Measurements from ENCODE around the gene CAMTA1.

The CAMTA1 gene

DNA sequence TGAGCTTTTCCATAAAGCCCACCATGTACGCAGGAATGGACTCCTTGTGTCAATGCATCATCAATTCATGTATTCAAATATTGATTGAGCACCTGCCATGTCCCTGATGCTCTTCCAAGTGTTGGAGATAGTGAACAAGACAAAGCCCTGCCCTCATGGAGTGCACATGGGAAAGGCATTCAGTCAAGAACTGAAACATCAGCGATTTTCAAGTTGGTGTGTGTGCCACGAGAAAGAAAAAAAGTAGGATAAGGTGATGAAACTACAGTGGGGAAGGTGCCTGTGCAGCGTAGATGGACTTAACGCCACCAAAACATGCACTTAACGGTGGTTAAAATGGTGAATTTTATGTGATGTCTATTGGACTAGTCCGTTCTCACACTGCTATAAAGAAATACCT, 553.2 kb downstream of the CAMTA1 start:
- DNase-seq (ENCODE audit: low read depth, low spot score), result no peak
- no peak overlapping the region for H3K27ac ChIP-seq

DNA sequence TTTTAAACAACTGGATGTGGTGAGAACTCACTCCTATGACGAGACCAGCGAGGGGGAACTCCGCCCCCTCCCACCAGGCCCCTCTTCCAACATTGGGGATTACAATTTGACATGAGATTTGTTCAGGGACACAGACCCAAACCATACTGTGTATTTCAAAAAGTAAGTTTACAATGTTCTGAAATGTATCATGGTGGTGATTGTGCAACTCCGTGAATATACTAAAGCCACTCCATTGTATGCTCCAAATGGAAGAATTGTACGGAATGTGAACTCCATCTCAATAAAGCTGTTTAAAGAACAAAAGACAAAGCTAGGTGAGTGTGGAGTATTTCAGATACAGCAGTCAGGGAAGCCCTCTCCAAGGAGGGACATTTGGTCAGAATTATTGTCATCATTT, 553.8 kb downstream of the CAMTA1 start:
- DNase-seq (ENCODE audit: low read depth, low spot score), result no peak
- H3K27ac ChIP-seq, result no peak overlapping the region

DNA sequence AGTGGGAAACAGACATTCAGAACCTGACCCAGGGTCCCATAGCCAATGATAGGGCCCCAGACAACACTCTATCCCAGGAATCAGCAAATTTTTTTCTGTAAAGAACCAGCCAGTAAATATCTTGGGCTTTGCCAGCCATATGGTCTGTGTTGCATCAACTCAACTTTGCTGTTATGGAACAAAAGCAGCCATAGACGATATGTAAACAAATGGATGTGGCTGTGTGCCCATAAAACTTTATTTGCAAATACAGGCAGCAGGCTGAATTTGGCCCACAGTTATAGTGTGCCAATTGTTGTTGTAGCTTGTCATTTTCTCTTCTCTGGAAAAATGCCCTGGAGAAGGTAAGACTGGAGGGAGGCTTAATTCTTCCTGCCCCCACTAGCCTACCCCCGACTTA, 554.7 kb downstream of the CAMTA1 start:
- DNase-seq (ENCODE audit: low read depth, low spot score), result no peak
- H3K27ac ChIP-seq, result no peak overlapping the region

DNA sequence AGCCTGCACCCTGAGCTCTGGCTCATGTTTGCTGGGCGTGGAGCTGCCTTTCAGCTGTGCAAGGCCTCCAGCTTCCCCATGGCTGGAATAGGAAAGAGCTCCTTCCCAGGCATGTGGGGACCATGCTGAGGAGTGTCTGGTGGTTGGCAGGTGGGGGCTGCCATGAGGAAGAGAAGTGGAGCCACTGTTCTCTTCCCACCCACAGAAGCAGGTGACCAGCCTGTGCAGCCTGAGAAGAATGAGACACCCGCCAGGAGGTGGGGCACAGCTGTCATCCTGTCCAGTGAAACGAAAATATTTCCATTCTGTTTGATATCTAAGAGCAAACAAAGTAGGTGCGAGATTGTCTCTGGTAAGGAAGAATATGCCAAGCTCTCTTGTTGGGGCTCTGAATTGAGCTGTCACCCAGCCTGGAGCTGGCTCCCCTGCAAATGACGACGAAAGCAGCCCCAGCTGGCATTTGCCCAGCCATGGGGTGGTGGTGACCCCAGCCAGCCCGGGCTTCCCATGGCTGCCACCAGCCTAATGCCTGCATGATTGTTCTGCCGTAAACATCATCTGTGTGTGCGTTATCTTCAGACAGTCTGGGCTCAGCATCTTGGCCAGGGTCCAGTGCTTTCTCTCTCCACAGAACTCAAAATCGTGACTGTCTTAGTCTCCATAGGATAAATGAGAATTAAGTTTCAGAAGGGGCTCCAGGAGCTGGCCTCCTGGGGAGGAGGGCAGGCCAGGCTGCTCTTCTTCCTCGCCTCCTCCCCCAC, 556.1 kb downstream of the CAMTA1 start:
- DNase-seq (ENCODE audit: low read depth, low spot score), result no peak
- no peak overlapping the region for H3K27ac ChIP-seq

DNA sequence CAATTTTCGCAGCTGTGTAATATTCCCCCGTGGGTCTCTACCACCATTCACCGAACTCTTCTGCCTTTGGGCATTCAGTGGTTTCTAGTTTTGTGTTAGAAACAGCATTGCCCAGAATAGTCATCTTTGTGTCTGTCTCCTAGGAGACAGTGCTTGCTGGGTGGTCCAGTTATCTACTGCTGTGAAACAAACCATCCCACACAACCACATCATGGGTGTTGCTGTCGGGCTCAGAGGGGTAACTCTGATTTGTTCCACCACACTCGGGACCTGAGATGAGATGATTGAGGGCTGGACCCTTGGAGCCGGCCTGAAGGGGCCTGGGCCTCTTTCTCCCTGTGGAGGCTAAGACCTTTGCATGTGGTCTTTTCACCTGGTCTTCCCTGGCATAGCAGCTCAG, 558.6 kb downstream of the CAMTA1 start:
- H3K27ac ChIP-seq, result no peak overlapping the region
- DNase-seq (ENCODE audit: low read depth, low spot score), result no peak

DNA sequence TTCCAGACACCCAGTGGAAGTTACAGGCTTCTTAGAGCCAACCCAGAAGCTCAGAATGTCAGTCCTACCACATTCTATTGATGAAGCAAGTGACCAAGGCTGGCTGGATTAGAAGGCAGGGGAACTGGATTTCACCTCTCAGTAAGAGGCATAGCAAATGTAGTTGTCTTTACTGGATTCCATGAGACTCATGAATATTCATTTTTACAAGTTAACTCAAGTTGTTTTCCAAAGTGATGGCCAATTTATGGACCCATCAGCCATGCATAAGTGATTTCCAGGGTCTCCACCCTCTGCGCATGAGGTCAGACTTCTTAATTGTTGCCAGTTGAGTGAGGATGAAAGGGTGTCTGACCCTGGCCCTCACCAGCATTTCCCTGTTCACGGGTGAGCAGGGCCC, 559.0 kb downstream of the CAMTA1 start:
- DNase-seq (ENCODE audit: low read depth, low spot score), result no peak
- H3K27ac ChIP-seq, result no peak overlapping the region

DNA sequence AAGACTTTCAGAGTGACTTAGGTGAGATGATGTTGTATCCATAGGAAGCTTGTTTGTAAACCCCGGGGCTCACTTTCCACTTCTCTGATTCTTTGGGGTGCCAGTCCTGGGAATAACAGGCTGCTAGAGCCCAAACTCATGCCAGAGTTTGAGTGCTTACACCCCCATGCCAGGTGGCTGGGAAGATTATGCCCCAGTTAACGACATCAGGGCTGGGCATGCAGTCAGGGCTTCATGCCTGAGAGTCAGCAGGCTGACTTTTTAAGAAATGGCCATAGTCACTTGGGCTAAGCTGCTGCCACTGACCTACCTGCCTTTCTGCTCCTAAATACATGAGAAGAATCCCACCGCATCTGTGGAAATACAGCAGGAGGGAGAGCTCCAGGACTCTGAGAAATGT, 560.3 kb downstream of the CAMTA1 start:
- DNase-seq (ENCODE audit: low read depth, low spot score), result no peak
- H3K27ac ChIP-seq, result no peak overlapping the region

DNA sequence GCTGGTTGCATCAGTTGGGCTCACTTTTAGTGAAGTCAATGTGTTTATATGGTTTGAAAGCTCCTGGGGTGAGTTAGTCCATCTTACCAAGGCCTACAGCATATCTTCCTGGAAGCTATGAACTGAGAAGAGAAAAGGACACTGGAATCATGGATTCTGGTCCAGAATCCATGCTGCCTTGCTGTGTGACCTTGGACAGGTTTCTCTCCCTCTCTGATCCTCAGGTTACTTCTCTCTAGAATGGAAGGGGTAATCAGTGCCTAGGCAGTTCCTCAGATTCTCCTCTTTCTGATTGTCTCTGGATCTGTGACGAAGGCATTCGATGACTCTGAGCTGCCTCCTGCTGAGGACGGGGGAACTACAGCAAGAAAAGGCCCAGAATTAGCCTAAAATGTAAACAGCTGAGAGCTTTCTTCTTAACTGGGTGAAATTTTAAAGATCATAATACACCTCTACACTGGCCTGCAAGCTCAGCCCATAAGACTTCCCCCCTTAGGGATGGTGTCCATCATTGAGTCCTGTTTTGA, 560.9 kb downstream of the CAMTA1 start:
- DNase-seq (ENCODE audit: low read depth, low spot score), result no peak

DNA sequence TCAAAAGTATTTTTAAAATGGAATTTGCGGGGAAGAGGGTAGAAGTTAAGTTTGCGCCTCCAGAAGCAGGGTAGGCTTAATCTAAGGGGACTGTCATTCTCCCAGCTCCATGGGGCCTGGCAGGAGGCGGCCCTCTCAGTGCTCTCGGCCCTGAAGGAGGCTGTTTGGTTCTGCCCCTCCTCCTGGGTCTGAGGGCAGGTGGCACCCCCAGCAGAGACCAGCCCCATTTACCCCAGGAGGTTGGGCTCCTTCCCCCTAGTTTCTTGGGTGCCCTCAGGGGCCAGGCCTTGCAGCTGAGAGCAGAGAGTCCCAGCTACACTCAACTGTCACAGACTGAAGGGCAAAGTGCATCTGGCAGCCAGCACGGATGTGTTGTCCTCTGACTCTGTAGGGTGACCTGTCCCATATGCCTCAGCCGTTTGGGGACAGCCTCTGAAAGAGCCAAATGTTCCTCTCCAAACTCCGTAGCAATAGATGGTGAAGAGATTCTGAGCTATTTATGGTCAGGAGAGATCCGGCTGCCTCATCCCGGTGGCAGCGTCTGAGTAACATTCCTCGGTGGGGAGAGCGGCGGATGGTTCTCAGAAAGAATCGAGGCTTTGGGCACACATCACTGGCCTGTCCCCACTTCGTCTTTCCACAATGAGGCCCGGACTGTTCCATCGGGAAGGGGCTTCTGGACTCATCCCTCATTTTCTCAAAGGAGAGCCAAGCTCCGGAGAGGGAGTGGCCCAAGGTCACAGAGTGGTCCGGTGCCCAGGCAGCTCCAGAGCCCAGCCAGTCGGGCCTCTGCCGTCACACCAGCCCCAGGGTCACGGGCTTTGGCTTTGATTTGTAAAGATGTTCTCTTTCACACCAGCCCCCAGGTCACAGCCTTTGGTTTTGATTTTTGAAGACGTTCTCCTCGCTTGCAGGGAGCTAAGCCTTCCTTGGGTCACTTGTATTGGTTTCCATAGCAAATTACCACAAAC, 561.6 kb downstream of the CAMTA1 start:
- no peak overlapping the region for H3K27ac ChIP-seq
- DNase-seq (ENCODE audit: low read depth, low spot score), result no peak

More for the DNA sequence above, 560.9 kb downstream of the CAMTA1 start:
- H3K27ac ChIP-seq, result no peak overlapping the region

DNA sequence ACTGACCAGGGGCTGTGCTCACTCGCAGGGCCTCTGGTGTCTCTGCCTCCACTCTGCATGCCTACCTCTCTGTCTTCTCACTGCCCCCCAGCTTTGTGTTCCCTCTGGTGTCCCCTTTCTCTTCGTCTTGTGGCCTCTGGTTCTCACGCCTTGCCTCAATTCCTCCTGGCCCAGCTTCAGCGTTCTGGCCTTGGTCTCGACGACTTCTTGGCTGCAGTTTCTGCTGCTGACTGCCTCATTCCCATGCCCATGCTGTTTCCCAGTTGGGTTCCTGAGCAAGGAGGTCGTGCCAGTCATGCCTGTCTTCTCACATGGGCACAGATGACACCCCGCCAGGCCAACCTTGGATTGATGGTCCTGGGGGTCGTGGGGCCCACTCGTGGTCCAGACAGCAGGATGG, 562.8 kb downstream of the CAMTA1 start:
- H3K27ac ChIP-seq, result no peak overlapping the region

DNA sequence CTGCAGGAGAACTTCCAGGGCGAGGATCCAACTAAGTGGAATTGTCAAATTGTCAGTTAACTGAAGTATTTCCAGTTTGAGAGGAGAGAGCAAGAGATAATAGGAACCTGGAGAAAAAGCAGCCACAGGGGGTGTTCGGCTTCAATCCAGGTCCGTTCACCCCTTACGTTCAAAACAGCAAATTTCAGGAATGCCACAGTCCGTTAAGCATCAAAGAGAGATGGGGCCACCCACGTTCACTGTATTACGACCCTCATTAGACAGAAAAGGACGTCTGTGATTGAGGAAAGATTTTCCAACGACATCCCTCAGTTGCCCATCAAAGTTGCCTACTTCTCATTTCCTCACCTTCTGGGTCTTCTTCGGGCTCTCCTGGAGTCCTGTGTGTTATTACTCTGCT, 563.3 kb downstream of the CAMTA1 start:
- DNase-seq (ENCODE audit: low read depth, low spot score), result no peak
- no peak overlapping the region for H3K27ac ChIP-seq

More for the DNA sequence above, 562.8 kb downstream of the CAMTA1 start:
- DNase-seq (ENCODE audit: low read depth, low spot score), result no peak

DNA sequence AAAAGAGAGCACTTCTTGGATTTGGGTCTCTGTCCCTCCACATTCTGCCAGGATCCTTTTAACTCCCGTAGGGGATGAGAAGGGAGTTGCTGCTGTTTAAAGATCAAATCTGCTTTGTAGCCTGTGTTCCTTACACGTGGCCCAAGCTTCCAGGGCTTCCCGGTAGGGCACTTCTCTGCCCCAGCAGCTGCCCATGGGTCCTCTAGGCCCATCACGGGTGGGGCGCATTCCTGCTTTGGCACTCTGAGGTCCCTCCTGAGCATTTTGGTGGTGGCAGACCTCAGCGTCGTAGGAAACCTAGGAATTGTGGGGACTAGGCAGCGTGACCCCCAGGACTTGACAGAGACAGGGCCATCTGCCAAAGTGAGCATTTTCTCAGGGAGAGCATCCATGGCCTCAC, 565.5 kb downstream of the CAMTA1 start:
- no peak for DNase-seq (ENCODE audit: low read depth, low spot score)
- H3K27ac ChIP-seq, result no peak overlapping the region

DNA sequence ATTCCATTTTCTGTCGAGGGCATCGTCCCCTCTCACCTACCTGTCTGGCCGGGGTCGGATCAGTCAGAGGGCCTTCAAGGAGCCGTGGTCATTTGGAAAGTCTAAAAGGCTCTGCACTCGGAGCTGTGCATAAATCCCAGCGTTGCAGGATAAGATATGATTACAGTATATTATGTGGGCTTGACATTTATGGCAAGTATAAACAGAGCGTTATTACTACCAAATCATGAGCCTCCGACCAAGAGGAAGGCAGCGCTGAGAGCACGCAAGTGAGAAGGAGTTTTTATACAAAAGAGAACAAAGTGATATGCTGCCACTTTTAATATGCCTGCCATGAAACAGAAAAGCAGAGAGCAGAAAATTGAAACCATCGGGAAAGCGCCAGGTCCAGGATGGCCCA, 566.4 kb downstream of the CAMTA1 start:
- no peak for DNase-seq (ENCODE audit: low read depth, low spot score)
- H3K27ac ChIP-seq, result no peak overlapping the region

DNA sequence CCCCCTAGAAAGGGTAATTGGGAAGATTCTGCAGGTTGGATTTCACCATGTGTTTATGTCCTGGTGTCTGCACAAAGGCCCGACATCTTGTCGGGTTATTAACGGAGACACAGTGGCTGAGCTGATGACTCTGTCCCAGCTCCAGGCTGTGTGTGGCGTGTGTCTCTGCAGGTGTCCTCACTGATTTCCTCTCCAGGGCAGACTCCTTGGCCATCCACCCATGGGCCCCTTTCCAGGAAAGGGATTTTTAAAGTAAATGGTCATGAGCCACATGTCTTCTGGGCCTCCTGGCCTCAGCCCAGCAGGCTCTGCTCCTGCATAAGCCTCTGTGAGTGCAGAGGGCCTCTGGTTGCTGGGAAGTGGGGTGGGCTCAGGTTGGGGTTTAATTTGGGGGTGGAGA, 567.1 kb downstream of the CAMTA1 start:
- no peak overlapping the region for H3K27ac ChIP-seq
- no peak for DNase-seq (ENCODE audit: low read depth, low spot score)

DNA sequence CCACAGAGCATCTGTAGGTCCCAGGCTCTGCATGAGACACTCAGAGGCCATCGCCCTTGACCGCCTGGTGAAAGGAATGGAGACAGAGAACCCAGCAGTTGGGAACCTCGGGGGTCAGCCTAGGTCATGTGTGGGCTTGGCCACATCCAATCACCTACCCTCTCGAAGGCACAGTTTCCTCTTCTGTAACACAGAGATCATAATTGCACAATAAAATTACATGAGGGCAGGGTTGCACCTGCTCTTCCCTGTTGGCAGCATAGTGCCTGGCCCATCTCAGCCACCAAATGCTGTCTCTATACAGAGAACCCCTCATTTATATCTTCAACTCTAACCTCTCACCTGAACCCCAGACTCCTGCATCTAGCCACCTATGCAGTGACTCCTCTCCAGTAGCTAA, 567.7 kb downstream of the CAMTA1 start:
- no peak for DNase-seq (ENCODE audit: low read depth, low spot score)
- H3K27ac ChIP-seq, result no peak overlapping the region

DNA sequence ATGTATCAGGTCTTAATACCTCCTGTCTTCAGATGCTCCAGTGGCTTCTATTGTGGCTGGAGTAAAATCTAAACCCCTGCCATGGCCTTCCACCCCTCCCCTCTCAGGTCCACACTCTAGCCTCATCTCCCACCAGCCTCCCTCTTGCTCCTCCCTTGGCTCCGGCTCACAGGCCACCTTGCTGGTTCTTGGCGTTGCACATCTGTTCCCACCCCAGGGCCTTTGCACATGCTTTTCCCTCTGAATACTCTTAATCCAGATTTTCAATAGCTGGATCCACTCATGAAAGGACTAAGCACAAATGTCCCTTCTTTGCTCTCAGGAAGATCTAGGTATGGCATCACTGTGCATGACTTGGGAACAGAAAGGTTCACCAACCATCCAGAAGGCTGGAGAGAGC, 570.4 kb downstream of the CAMTA1 start:
- H3K27ac ChIP-seq, result no peak overlapping the region
- DNase-seq (ENCODE audit: low read depth, low spot score), result no peak

DNA sequence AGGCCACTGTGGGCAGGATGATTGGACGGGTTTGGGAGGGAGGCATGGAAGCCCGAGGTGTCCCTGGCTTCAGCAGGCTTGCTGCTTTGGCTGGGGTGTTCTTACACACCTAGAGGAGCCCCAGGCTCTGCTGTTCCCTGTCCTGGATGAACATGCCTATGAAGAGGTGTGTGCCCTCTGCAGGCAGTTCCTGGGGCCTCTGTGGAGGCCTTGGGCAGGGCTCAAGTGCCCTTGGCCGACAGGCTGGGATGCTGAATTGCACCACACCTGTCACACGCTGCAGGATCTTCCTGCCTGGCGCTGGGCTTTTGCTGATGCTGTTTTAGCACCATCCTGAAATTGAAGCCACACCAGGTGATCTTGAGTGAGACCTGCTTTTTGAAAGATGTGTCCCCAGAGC, 570.8 kb downstream of the CAMTA1 start:
- DNase-seq (ENCODE audit: low read depth, low spot score), result no peak
- H3K27ac ChIP-seq, result no peak overlapping the region

DNA sequence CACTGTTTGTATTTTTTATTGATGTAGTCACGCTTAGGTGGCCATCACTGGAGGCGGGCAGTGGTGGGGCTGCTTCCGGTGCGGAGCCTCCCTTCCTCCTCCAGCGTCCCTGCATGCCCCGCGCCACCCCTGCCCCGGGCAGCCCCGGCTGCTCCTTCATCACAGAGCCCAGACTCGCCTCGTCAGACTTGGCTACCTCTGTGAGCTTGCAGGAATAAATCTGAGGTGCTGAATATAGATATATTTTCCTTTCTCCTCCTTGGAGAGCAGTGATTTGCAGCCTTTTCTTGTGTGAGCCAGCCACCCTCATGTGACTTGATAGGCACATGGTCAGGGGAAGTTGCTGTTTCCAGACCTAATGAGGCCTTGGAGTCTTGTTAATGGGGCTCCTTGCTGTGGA, 573.2 kb downstream of the CAMTA1 start:
- no peak for DNase-seq (ENCODE audit: low read depth, low spot score)
- no peak overlapping the region for H3K27ac ChIP-seq

DNA sequence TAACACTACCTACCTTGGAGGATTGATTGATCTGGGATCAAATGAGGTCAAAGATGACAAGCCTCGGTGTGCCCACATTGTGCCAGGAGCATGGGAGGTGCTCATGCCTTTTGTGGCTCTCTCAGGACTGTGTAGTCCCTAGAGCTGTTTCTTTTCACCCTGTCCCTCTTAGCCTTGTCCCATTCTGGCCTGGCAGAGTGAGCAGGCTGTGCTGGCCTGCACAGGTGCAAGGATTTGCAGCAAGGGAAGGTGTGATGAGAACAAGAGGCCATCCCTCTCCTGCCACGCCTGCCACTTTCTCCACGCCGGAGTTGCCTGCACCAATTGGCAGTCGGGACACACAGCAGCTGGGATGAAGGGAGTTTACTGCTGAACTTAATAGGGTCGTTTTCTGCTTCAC, 575.3 kb downstream of the CAMTA1 start:
- no peak for DNase-seq (ENCODE audit: low read depth, low spot score)
- H3K27ac ChIP-seq, result no peak overlapping the region

DNA sequence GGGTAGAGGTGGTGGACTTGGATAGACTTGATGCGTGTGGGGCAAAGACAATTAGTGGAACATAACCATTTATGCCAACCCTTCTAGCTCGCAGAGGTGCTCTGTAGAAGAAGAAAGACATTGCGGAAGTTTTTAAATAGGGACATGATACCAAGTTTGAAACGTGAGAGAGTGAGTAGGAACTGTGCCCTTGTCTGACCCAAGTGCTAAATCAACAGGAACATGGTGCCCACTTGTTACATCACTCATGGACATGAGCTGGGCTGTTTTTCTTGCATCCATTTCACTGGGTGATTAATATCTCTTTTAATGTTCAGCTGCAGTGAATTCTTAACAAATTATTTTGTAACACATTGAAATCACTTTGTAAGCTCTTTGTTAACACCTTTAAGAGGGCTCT, 577.7 kb downstream of the CAMTA1 start:
- H3K27ac ChIP-seq, result no peak overlapping the region

DNA sequence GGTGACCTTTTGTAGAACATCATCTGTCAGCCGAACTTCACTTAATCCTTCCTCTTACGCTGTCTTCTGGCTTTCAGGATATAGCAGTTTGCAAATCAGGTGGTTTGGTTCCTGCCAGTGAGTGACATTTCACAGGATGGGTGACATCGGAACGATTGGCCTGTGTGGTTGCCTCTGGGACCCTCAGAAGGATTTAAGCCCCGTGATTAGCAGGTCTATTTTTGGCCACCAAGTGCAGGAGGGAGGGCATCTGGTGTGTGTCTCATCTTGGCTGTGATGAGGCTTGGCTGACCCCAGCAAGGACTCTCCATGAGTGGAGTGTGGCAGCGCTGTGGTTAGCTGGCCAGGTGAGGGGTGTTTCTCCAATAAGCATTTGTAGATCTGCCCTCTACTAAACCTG, 578.2 kb downstream of the CAMTA1 start:
- DNase-seq (ENCODE audit: low read depth, low spot score), result no peak
- no peak overlapping the region for H3K27ac ChIP-seq

More for the DNA sequence above, 577.7 kb downstream of the CAMTA1 start:
- DNase-seq (ENCODE audit: low read depth, low spot score), result no peak
